Spinal cord (tissue), 10 donors: ENCODE measurements around the gene CYB561. TPM values are rescaled to one million over a fixed set of nuclear protein-coding genes. Genes with fewer than 3 reads are reported as not detected.

Experiments
- DNase-seq, 6 donors: peaks; one replicate each; pipeline versions ENCODE4 v3.0.0 to v3.0.0-alpha.2; 2013 to 2015; ENCODE audit warnings: low spot score in 6 of 6, low read depth in 4 of 6
- H3K27ac ChIP-seq: one replicate; pipeline ENCODE4 v1.5.1; 2013; ENCODE audit warnings: low read depth, low read length, control low read depth
- H3K27me3 ChIP-seq: one replicate; pipeline ENCODE4 v1.6.1; 2013; ENCODE audit warnings: low read length; ENCODE audit not compliant: control insufficient read depth, insufficient read depth
- H3K36me3 ChIP-seq: one replicate; pipeline ENCODE4 v1.6.1; 2013; ENCODE audit warnings: low read length; ENCODE audit not compliant: control insufficient read depth, insufficient read depth
- H3K4me1 ChIP-seq: one replicate; pipeline ENCODE4 v1.6.1; 2013; ENCODE audit warnings: low read length; ENCODE audit not compliant: control insufficient read depth, insufficient read depth
- H3K4me3 ChIP-seq: one replicate; pipeline ENCODE4 v1.5.1; 2013; ENCODE audit warnings: low read depth, low read length, control low read depth
- H3K9me3 ChIP-seq: one replicate; pipeline ENCODE4 v1.6.1; 2013; ENCODE audit warnings: low read length; ENCODE audit not compliant: control insufficient read depth, insufficient read depth
- WGBS: methylation state at CpG from one replicate; pipeline ENCODE4 v1.1.5; 2013; ENCODE audit warnings: missing lambda C conversion rate; ENCODE audit not compliant: insufficient coverage; 5-methylcytosine and 5-hydroxymethylcytosine counted together
- polyA plus RNA-seq, 2 donors: library from polyadenylated mRNA; unstranded; fragments of 120-200 nt; gene quantifications; one replicate each; pipeline ENCODE4 v1.2.1, GENCODE V29; 2013; ENCODE audit not compliant: insufficient read length in 2 of 2
- total RNA-seq, 2 donors: library from RNA; depleted of rRNA in 1 of 2; stranded (reverse); fragments of 120-200 nt in 1 of 2; fragments of >200 nt in 1 of 2; gene quantifications; one replicate each; pipeline versions ENCODE4 v1.2.3 to v1.2.4, GENCODE V29; 2013 to 2014
- donor health status: healthy.

Gene CYB561
- total and polyA plus RNA-seq, 4 donors, result 25.1 to 44.2 (median 35.1) TPM

DNA sequence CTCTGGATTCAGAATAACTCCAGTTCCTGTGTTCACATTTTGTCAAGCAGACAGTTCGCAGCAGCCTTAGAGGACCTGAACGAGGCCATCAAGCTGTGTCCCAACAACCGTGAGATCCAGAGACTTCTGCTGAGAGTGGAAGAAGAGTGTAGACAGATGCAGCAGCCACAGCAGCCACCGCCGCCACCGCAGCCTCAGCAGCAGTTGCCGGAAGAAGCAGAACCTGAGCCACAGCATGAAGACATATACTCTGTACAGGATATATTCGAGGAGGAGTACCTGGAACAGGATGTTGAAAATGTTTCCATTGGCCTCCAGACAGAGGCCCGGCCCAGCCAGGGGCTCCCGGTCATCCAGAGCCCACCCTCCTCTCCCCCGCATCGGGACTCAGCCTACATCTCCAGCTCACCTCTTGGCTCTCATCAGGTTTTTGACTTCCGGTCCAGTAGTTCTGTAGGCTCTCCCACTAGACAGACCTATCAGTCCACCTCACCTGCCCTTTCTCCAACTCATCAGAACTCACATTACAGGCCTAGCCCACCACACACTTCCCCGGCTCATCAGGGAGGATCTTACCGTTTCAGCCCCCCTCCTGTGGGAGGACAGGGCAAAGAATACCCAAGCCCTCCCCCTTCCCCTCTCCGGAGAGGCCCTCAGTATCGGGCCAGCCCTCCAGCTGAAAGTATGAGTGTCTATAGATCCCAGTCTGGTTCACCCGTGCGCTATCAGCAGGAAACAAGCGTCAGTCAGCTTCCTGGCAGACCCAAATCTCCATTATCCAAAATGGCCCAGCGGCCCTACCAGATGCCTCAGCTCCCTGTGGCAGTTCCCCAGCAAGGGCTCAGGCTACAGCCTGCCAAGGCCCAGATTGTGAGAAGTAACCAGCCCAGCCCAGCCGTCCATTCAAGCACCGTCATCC is 25.9 kb downstream of the CYB561 start:
- Histone ChIP-seq H3K9me3 (no peaks in the 10 kb centered on the region), H3K36me3 (peaks cover 62% of the 10 kb centered on the region), H3K27me3 (no peaks in the 10 kb centered on the region), H3K27ac (no peak overlapping the region), H3K4me1 (peaks cover 4% of the 10 kb centered on the region), H3K4me3 (no peak overlapping the region)
- no peak for DNase-seq
- WGBS, result 86% methylated on average over 20 of the region's 23 CpGs

DNA sequence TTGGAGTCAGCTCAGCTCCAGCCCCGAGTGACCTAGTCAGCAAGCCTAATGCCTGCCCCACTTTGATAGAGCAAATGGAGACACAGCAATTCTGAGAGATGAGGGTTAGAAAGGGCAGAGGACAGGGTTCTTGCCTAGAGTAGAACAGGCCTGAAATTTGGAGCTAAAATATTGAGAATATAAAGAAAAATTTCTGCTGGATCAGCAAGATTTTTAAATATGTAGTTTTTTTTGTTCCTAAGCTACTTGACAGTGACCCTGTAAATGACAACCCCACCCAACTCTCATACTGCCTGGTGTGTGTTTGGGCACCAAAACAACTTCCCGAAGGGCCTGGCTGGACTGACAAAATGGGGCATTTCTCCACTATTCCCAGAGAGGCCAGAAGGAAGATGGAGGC is 26.7 kb downstream of the CYB561 start:
- WGBS, result 86% methylated on average over 1 of the region's 2 CpGs
- Histone ChIP-seq H3K9me3 (no peaks in the 10 kb centered on the region), H3K36me3 (peaks cover 69% of the 10 kb centered on the region), H3K27ac (no peak overlapping the region), H3K27me3 (no peaks in the 10 kb centered on the region), H3K4me1 (peaks cover 4% of the 10 kb centered on the region), H3K4me3 (no peak overlapping the region)
- no peak for DNase-seq

DNA sequence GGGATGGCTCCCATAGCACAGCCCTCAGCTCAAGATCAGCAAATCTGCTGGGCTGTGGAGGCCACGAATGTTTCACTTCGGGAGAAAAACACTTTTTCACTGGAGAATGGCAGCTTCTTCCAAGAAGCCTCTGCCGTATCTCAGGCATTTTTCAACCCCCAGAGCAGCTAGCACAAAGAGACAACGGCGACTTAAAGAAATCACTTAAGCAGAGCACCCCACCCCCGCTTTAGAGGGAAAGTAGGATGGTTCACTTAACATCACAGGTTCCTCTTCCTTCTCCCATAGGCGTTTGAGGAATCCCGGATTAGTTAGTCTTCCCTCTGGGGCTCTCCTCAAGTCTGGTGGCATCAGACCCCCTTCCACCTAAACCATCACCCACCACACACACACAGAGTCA is 27.6 kb downstream of the CYB561 start:
- Histone ChIP-seq H3K9me3 (no peaks in the 10 kb centered on the region), H3K4me1 (peaks cover 4% of the 10 kb centered on the region), H3K27ac (no peak overlapping the region), H3K4me3 (no peak overlapping the region), H3K36me3 (peaks cover 69% of the 10 kb centered on the region), H3K27me3 (no peaks in the 10 kb centered on the region)
- 69% methylated on average over 5 of the region's 8 CpGs for WGBS
- DNase-seq, result no peak

DNA sequence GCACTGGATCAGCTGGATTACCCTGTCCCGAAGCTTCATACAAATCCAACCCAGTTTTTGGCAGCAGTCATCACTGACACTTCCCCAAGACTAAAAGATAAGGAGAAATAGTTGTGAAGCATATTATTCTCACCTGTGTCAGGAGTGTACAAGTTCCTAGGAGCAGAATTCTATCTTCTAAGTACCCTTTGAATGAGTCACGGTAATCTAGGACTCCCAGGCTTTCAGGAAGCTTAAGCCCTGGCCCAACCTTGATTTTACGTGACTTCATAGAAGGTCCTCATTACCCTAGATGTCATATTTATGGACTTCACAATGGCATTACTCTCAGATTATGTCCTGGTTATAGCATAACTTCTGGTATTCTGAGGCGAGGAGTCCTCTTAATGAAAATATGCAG is 31.9 kb downstream of the CYB561 start:
- H3K4me1 ChIP-seq, result no peaks in the 10 kb centered on the region
- H3K27me3 ChIP-seq, result no peaks in the 10 kb centered on the region
- peaks cover 57% of the 10 kb centered on the region for H3K36me3 ChIP-seq
- 100% methylated on average over 2 of the region's 4 CpGs for WGBS
- no peak for DNase-seq
- no peaks in the 10 kb centered on the region for H3K9me3 ChIP-seq
- H3K27ac ChIP-seq, result no peak overlapping the region
- H3K4me3 ChIP-seq, result no peak overlapping the region

DNA sequence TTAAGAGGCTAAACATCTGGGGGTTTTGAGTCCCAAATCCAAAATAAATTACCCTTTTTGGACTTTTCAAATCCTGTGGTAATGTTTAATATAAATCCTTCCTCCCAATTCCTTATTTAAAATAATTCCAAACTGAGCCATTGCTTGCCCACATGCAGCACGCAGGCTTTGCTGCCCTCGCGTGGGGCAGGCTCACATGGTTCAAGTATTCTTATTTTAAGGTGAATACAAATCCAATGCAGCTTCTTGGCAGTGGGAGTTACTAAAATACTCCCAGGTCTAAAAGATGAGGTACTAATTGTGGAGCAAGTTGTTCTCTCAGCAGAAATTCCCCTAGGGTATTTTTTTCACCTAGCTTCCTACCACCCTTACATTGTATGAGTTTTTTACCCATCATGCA is 33.0 kb downstream of the CYB561 start:
- H3K27ac ChIP-seq, result no peak overlapping the region
- H3K27me3 ChIP-seq, result no peaks in the 10 kb centered on the region
- H3K4me1 ChIP-seq, result no peaks in the 10 kb centered on the region
- no peaks in the 10 kb centered on the region for H3K9me3 ChIP-seq
- DNase-seq, result no peak
- WGBS, result no CpG with 5 or more reads among the region's 3 CpGs
- H3K36me3 ChIP-seq, result peaks cover 52% of the 10 kb centered on the region
- no peak overlapping the region for H3K4me3 ChIP-seq

DNA sequence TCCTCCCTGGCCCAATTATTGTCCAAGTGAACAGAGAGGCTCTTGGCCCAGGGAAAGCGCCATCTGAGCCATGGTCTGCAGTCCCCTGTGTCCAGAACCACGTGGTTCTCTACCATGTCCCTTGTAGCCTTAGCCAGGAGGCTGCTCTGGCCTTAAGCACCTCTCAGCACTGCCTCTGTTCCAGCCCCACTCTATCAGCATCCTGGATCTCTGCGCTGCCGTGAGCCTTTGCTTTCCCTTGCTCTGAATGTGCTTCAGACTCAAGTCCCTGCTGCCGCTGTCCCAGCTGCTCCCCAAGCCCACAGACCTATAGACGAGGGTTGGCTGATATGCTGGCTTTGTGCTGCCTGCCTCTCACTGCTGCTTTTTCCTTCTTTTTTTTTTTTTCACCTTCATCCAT is 33.9 kb downstream of the CYB561 start:
- no peak overlapping the region for H3K4me3 ChIP-seq
- no peaks in the 10 kb centered on the region for H3K9me3 ChIP-seq
- H3K36me3 ChIP-seq, result peaks cover 48% of the 10 kb centered on the region
- H3K27ac ChIP-seq, result no peak overlapping the region
- no peaks in the 10 kb centered on the region for H3K4me1 ChIP-seq
- 87% methylated on average over 6 of the region's 6 CpGs for WGBS
- no peaks in the 10 kb centered on the region for H3K27me3 ChIP-seq
- DNase-seq, result no peak

DNA sequence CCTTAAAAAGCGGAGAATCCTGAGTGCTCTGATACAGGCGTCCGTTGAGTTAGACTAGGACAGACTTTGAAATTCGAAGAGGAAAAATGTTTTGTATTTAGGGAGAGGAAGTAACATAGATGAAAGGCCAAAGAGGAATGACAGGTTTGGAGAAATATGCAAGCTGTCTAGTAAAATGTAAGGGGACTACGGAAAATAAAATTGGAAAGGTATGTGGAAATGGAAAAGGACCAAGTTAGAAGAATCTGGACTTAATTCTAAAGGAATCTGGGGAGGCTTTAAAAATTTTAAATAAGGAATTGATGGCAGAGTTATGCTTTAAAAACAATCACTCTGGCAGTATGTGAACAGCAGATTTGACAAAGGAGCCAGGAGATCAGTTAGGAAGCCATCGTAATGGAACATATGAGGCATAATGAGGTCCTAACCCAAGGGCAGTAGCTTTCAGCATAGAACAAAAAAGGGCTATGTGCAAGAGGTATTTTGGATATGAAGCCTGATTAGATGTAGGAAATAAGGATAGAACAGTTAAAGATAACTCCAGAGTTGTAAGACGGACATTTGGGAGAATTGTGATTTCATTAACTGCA is 38.3 kb downstream of the CYB561 start:
- Histone ChIP-seq H3K4me1 (peaks cover 3% of the 10 kb centered on the region), H3K4me3 (no peak overlapping the region), H3K27me3 (no peaks in the 10 kb centered on the region), H3K36me3 (peaks cover 25% of the 10 kb centered on the region), H3K27ac (no peak overlapping the region), H3K9me3 (no peaks in the 10 kb centered on the region)
- 98% methylated on average over 6 of the region's 7 CpGs for WGBS
- no peak for DNase-seq

DNA sequence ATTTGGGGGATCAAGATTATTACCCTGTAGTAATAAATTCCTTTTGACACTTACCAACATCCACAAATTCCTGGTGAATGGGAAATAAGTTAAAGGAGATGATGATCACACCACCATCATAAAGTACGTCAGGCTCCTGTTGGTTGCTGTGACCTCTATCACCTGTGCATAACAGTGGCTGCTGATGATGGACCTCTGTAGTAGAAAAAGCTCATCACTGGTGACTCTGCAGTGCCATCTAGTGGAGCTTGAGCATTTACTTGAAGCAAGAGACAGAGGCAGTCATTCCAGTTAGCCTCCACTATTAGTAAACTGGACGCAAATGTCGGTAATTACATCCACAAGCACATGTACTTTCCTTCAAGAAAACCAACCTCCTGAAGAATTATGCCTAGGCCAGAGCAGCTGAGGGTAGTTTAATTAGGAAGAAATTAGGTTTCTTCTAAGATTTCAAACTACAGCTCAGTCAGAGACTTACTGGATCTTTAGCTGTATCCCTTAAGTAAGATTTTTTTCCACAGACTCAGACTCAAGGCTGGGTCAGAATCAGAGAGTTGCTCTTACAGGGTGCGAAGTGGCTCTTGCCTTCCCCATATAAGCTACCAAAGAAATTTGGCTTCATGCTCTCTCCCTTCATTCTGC is 39.3 kb downstream of the CYB561 start:
- Histone ChIP-seq H3K9me3 (no peaks in the 10 kb centered on the region), H3K4me3 (no peak overlapping the region), H3K27me3 (no peaks in the 10 kb centered on the region), H3K27ac (no peak overlapping the region), H3K4me1 (peaks cover 3% of the 10 kb centered on the region), H3K36me3 (peaks cover 22% of the 10 kb centered on the region)
- WGBS, result no CpG with 5 or more reads among the region's 4 CpGs
- peak; percentile 79 to 97 (median 88) for DNase-seq

DNA sequence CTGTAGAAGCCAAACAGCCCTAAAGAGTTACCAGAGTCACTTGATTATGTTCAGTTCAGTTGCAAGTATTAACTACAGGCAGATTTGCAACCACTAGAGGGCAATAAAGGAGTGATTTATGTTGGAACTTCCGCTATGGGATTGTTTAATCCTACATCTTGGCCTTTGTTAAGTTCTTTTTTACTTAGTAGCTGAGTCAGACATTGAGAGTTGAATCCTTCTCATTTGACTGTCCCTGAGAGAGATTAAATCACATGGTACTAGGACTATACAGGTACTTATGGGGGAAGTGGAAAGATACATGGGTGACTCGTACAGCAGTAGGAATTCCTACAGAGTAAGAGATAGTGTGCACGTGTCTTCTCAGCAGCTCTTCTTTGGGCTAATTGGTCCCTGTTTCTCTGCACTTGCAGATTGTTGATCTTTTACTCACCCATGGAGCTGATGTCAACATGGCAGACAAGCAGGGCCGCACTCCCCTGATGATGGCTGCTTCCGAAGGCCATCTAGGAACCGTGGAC is 40.3 kb downstream of the CYB561 start:
- H3K36me3 ChIP-seq, result peaks cover 16% of the 10 kb centered on the region
- peak in 3 of 6 donors; percentile 24 to 85 (median 77) for DNase-seq
- WGBS, result 87% methylated on average over 4 of the region's 6 CpGs
- H3K4me1 ChIP-seq, result peaks cover 3% of the 10 kb centered on the region
- H3K9me3 ChIP-seq, result no peaks in the 10 kb centered on the region
- no peak overlapping the region for H3K27ac ChIP-seq
- no peaks in the 10 kb centered on the region for H3K27me3 ChIP-seq
- no peak overlapping the region for H3K4me3 ChIP-seq
